ENCODE data around the gene CFAP52. TPM values are rescaled to one million over a fixed set of nuclear protein-coding genes. Genes with fewer than 3 reads are reported as not detected.
"Not testable (repeated sequence)": the region's sequence is repeated elsewhere in the genome, so short reads cannot be mapped to it uniquely, and the experiment has no call there.

CFAP52 gene
- total RNA-seq, 5 donors from 2014 or later (not counting 1 experiment from before 2014, with no cell fraction given) = not detected

GRCh38 chr17:9635340-9635739 is 58.9 kb downstream of the CFAP52 start:
- H3K27ac Mint-ChIP-seq = no peak overlapping the region
- Histone ChIP-seq H3K27me3 (replicated peaks in 1 of 2; ENCODE audit: control insufficient read depth in 2 of 2, extremely low read depth in 1 of 2, insufficient read depth in 2 of 2, low read length in 1 of 2) (peaks cover 4 to 17% of the 10 kb centered on the region in 2 experiments), H3K4me1 (ENCODE audit: control insufficient read depth in 1 of 2, extremely low read depth in 1 of 2, insufficient read depth in 2 of 2, low read length in 2 of 2) (no peaks in the 10 kb centered on the region), H3K27ac (ENCODE audit: low read length) (no peak overlapping the region), H3K9me3 (no peaks in the 10 kb centered on the region), H3K4me3 (ENCODE audit: control insufficient read depth in 1 of 2, extremely low read depth in 1 of 2, low read length in 1 of 2) (no peak overlapping the region), H3K36me3 (ENCODE audit: control insufficient read depth in 2 of 2, extremely low read depth in 1 of 2, insufficient read depth in 1 of 2, low read length in 1 of 2) (no peaks in the 10 kb centered on the region)
- 94% methylated on average over 4 of the region's 6 CpGs for WGBS (ENCODE audit: insufficient coverage)
- no peaks in the 10 kb centered on the region for H3K9me3 Mint-ChIP-seq
- DNase-seq (no peak), ATAC-seq (replicated peaks in 1 of 4) (no peak)
- H3K4me3 Mint-ChIP-seq = no peak overlapping the region
- POLR2A ChIA-PET = no interaction called here
- CTCF ChIA-PET = no interaction called here
- H3K36me3 Mint-ChIP-seq = no peaks in the 10 kb centered on the region
- H3K4me1 Mint-ChIP-seq = no peaks in the 10 kb centered on the region
- H3K27me3 Mint-ChIP-seq = peaks cover 16 to 30% of the 10 kb centered on the region in 2 donors

- Histone ChIP-seq H3K4me1 (ENCODE audit: control insufficient read depth in 1 of 2, extremely low read depth in 1 of 2, insufficient read depth in 2 of 2, low read length in 2 of 2) (no peaks in the 10 kb centered on the region), H3K27ac (ENCODE audit: low read length) (no peak overlapping the region), H3K36me3 (ENCODE audit: control insufficient read depth in 2 of 2, extremely low read depth in 1 of 2, insufficient read depth in 1 of 2, low read length in 1 of 2) (no peaks in the 10 kb centered on the region), H3K9me3 (no peaks in the 10 kb centered on the region), H3K27me3 (replicated peaks in 1 of 2; ENCODE audit: control insufficient read depth in 2 of 2, extremely low read depth in 1 of 2, insufficient read depth in 2 of 2, low read length in 1 of 2) (peaks cover 4 to 18% of the 10 kb centered on the region in 2 experiments), H3K4me3 (ENCODE audit: control insufficient read depth in 1 of 2, extremely low read depth in 1 of 2, low read length in 1 of 2) (no peak overlapping the region)
- Mint-ChIP-seq H3K27ac (no peak overlapping the region), H3K36me3 (no peaks in the 10 kb centered on the region), H3K9me3 (no peaks in the 10 kb centered on the region), H3K4me1 (no peaks in the 10 kb centered on the region), H3K4me3 (no peak overlapping the region), H3K27me3 (peaks cover 12 to 27% of the 10 kb centered on the region in 2 donors)
- ChIA-PET CTCF (no interaction called here), POLR2A (no interaction called here)
- 93% methylated on average over 3 of the region's 12 CpGs for WGBS (ENCODE audit: insufficient coverage)
- DNase-seq (no peak), ATAC-seq (replicated peaks in 1 of 4) (no peak)
Observed at GRCh38 chr17:9636501-9636900, 60.1 kb downstream of the CFAP52 start.

GRCh38 chr17:9640388-9640787 is 63.9 kb downstream of the CFAP52 start:
- H3K4me1 Mint-ChIP-seq; CTCF ChIA-PET; H3K9me3 Mint-ChIP-seq; H3K27ac ChIP-seq (ENCODE audit: low read length); POLR2A ChIA-PET; DNase-seq; H3K36me3 ChIP-seq (ENCODE audit: control insufficient read depth in 2 of 2, extremely low read depth in 1 of 2, insufficient read depth in 1 of 2, low read length in 1 of 2); H3K36me3 Mint-ChIP-seq; H3K9me3 ChIP-seq; H3K4me3 Mint-ChIP-seq; ATAC-seq (replicated peaks in 1 of 4); H3K27ac Mint-ChIP-seq; H3K4me3 ChIP-seq (ENCODE audit: control insufficient read depth in 1 of 2, extremely low read depth in 1 of 2, low read length in 1 of 2); H3K4me1 ChIP-seq (ENCODE audit: control insufficient read depth in 1 of 2, extremely low read depth in 1 of 2, insufficient read depth in 2 of 2, low read length in 2 of 2): not testable (repeated sequence)
- H3K27me3 Mint-ChIP-seq = peaks cover 31 to 32% of the 10 kb centered on the region in 2 donors
- WGBS (ENCODE audit: insufficient coverage) = 100% methylated on average over 1 of the region's 5 CpGs
- H3K27me3 ChIP-seq (replicated peaks in 1 of 2; ENCODE audit: control insufficient read depth in 2 of 2, extremely low read depth in 1 of 2, insufficient read depth in 2 of 2, low read length in 1 of 2) = peaks cover under 1 to 19% of the 10 kb centered on the region in 2 experiments

GRCh38 chr17:9643611-9644010 is 67.2 kb downstream of the CFAP52 start:
- Mint-ChIP-seq H3K36me3 (no peaks in the 10 kb centered on the region), H3K27ac (no peak overlapping the region), H3K4me3 (peak overlapping the region in 2 of 3 donors; percentile 39 to 70), H3K27me3 (peaks cover 47 to 50% of the 10 kb centered on the region in 2 donors), H3K9me3 (no peaks in the 10 kb centered on the region), H3K4me1 (peaks cover 8 to 15% (median 14%) of the 10 kb centered on the region in 3 donors)
- Histone ChIP-seq H3K27me3 (replicated peaks in 1 of 2; ENCODE audit: control insufficient read depth in 2 of 2, extremely low read depth in 1 of 2, insufficient read depth in 2 of 2, low read length in 1 of 2) (peaks cover 0 to 36% of the 10 kb centered on the region in 2 experiments), H3K27ac (ENCODE audit: low read length) (no peak overlapping the region), H3K36me3 (ENCODE audit: control insufficient read depth in 2 of 2, extremely low read depth in 1 of 2, insufficient read depth in 1 of 2, low read length in 1 of 2) (no peaks in the 10 kb centered on the region), H3K4me1 (ENCODE audit: control insufficient read depth in 1 of 2, extremely low read depth in 1 of 2, insufficient read depth in 2 of 2, low read length in 2 of 2) (peaks cover 5 to 16% of the 10 kb centered on the region in 2 experiments), H3K4me3 (ENCODE audit: control insufficient read depth in 1 of 2, extremely low read depth in 1 of 2, low read length in 1 of 2) (no peak overlapping the region), H3K9me3 (no peaks in the 10 kb centered on the region)
- DNase-seq (no peak), ATAC-seq (replicated peaks in 1 of 4) (no peak)
- CTCF ChIA-PET = no interaction called here
- WGBS (ENCODE audit: insufficient coverage) = 98% methylated on average over 5 of the region's 5 CpGs
- POLR2A ChIA-PET = no interaction called here

GRCh38 chr17:9644910-9645751 is 68.7 kb downstream of the CFAP52 start, which contains the start of gene USP43:
Gene USP43, plus strand, starts transcription at chr17:9645517. Its CDS starts 116 bp downstream, at chr17:9645633.
- under 1% methylated on average over 69 of the region's 72 CpGs for WGBS (ENCODE audit: insufficient coverage)
- H3K36me3 Mint-ChIP-seq = no peaks in the 10 kb centered on the region
- ChIA-PET POLR2A (no interaction called here), CTCF (no interaction called here)
- Histone ChIP-seq H3K9me3 (no peaks in the 10 kb centered on the region), H3K4me1 (ENCODE audit: control insufficient read depth in 1 of 2, extremely low read depth in 1 of 2, insufficient read depth in 2 of 2, low read length in 2 of 2) (peaks cover 5 to 16% of the 10 kb centered on the region in 2 experiments), H3K27ac (ENCODE audit: low read length) (no peak within 1 kb of the TSS), H3K4me3 (ENCODE audit: control insufficient read depth in 1 of 2, extremely low read depth in 1 of 2, low read length in 1 of 2) (peak within 1 kb of the TSS; percentile 41 to 77), H3K27me3 (replicated peaks in 1 of 2; ENCODE audit: control insufficient read depth in 2 of 2, extremely low read depth in 1 of 2, insufficient read depth in 2 of 2, low read length in 1 of 2) (peaks cover 0 to 41% of the 10 kb centered on the region in 2 experiments), H3K36me3 (ENCODE audit: control insufficient read depth in 2 of 2, extremely low read depth in 1 of 2, insufficient read depth in 1 of 2, low read length in 1 of 2) (no peaks in the 10 kb centered on the region)
- peaks cover 48 to 55% of the 10 kb centered on the region in 2 donors for H3K27me3 Mint-ChIP-seq
- peak within 1 kb of the TSS in 1 of 2 donors; percentile 47 for H3K27ac Mint-ChIP-seq
- DNase-seq (peak in 10 of 35 experiments; percentile 2 to 25 (median 6)), ATAC-seq (replicated peaks in 1 of 4) (peak; percentile 44 to 63 (median 56))
- H3K4me1 Mint-ChIP-seq = peaks cover 8 to 15% (median 14%) of the 10 kb centered on the region in 3 donors
- no peaks in the 10 kb centered on the region for H3K9me3 Mint-ChIP-seq
- H3K4me3 Mint-ChIP-seq = peak within 1 kb of the TSS; percentile 74 to 79 (median 77)

- Histone ChIP-seq H3K27me3 (replicated peaks in 1 of 2; ENCODE audit: control insufficient read depth in 2 of 2, extremely low read depth in 1 of 2, insufficient read depth in 2 of 2, low read length in 1 of 2) (peaks cover 0 to 37% of the 10 kb centered on the region in 2 experiments), H3K9me3 (no peaks in the 10 kb centered on the region), H3K4me3 (ENCODE audit: control insufficient read depth in 1 of 2, extremely low read depth in 1 of 2, low read length in 1 of 2) (peak overlapping the region in 1 of 2 donors; percentile 69), H3K36me3 (ENCODE audit: control insufficient read depth in 2 of 2, extremely low read depth in 1 of 2, insufficient read depth in 1 of 2, low read length in 1 of 2) (no peaks in the 10 kb centered on the region), H3K27ac (ENCODE audit: low read length) (no peak overlapping the region), H3K4me1 (ENCODE audit: control insufficient read depth in 1 of 2, extremely low read depth in 1 of 2, insufficient read depth in 2 of 2, low read length in 2 of 2) (peaks cover 5 to 16% of the 10 kb centered on the region in 2 experiments)
- Mint-ChIP-seq H3K27ac (peak overlapping the region in 1 of 2 donors; percentile 47), H3K27me3 (peaks cover 48 to 56% of the 10 kb centered on the region in 2 donors), H3K9me3 (no peaks in the 10 kb centered on the region), H3K4me1 (peaks cover 8 to 15% (median 14%) of the 10 kb centered on the region in 3 donors), H3K4me3 (peak overlapping the region; percentile 44 to 77 (median 63)), H3K36me3 (no peaks in the 10 kb centered on the region)
- peak in 2 of 4 experiments; percentile 54 to 67 for ATAC-seq (replicated peaks in 1 of 4)
- peak in 6 of 35 experiments; percentile 0 to 20 (median 6) for DNase-seq
- ChIA-PET CTCF (no interaction called here), POLR2A (no interaction called here)
- 3% methylated on average over 50 of the region's 51 CpGs for WGBS (ENCODE audit: insufficient coverage)
Observed at GRCh38 chr17:9645851-9646545, 69.6 kb downstream of the CFAP52 start.

Data from T-cell (primary cell).